ENCODE results near the gene YRDC. TPM values are rescaled to one million over a fixed set of nuclear protein-coding genes. Genes with fewer than 3 reads are reported as not detected.

Gene YRDC
- total and polyA plus RNA-seq, 4 experiments from 2014 or later = 13.8 to 28.6 (median 17.7) TPM

DNA sequence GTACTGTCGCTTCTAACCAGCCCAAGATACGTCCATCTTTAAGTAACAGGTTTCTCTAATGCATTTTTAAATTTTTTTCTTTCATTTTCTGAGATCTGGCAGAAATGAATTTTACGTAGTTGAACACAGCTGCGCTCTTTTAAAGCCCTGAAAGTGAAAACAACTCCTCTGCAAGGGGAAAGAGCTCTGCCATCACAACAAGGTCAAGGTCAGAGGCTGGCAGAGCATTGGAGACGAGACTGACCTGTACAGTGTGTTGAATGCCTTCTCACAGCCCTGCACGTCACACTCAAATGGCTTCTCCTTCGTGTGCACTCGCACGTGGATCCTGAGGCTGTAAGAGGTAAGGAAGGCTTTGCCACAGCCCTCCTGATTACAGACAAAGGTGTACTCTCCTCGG, 31.7 kb upstream of the YRDC start:
- Mint-ChIP-seq H3K4me3 (no peak overlapping the region), H3K4me1 (peaks cover 8 to 19% (median 10%) of the 10 kb centered on the region in 4 donors), H3K27ac (no peak overlapping the region), H3K27me3 (no peaks in the 10 kb centered on the region), H3K36me3 (peaks cover 37 to 68% of the 10 kb centered on the region in 2 donors), H3K9me3 (no peaks in the 10 kb centered on the region)
- Histone ChIP-seq H3K36me3 (ENCODE audit: insufficient read depth, low read length) (peaks cover 43% of the 10 kb centered on the region), H3K27me3 (ENCODE audit: insufficient read depth, low read length) (no peaks in the 10 kb centered on the region), H3K9me3 (ENCODE audit: control insufficient read depth in 1 of 2, low read length in 2 of 2) (no peaks in the 10 kb centered on the region), H3K4me1 (ENCODE audit: insufficient read depth, low read length) (peaks cover 3% of the 10 kb centered on the region), H3K27ac (ENCODE audit: low read depth, low read length) (no peak overlapping the region), H3K4me3 (ENCODE audit: low read length in 2 of 2) (no peak overlapping the region)
- intact Hi-C loops (cut with micrococcal nuclease) = no loop called here
- CTCF ChIA-PET (ENCODE audit: partially characterized antibody) = interaction anchor here (1.1 to 1.3 kb wide), 2 partner anchors 14 to 20 kb away, joined by 3 to 7 read pairs; no protein-coding TSS in a partner anchor
- no peak for DNase-seq
- POLR2A ChIA-PET (ENCODE audit: partially characterized antibody) = no interaction called here

DNA sequence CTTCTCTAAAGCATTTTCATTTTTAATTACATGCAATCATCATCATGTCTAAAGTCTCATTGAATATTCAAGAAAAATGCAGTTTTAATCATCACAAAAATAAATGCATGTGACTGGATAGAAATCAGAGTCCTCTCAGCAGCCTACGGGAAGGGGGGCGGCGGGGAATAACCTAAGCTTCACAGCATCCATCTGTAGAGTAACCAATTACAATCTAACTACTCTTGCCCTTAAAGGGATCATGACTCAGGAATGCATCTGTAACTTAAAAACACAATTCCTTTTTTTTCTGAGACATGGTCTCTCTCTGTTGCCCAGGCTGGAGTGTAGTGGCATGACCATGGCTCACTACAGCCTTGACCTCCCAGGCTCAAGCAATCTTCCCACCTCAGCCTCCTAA, 28.8 kb upstream of the YRDC start:
- Histone ChIP-seq H3K36me3 (ENCODE audit: insufficient read depth, low read length) (peaks cover 57% of the 10 kb centered on the region), H3K4me1 (ENCODE audit: insufficient read depth, low read length) (no peaks in the 10 kb centered on the region), H3K27me3 (ENCODE audit: insufficient read depth, low read length) (no peaks in the 10 kb centered on the region), H3K9me3 (ENCODE audit: control insufficient read depth in 1 of 2, low read length in 2 of 2) (no peaks in the 10 kb centered on the region), H3K27ac (ENCODE audit: low read depth, low read length) (no peak overlapping the region), H3K4me3 (ENCODE audit: low read length in 2 of 2) (no peak overlapping the region)
- ChIA-PET CTCF (ENCODE audit: partially characterized antibody) (interaction anchor here (1.8 kb wide), 1 partner anchor 23 kb away, joined by 6 read pairs; the partner anchor contains the start of gene MTF1), POLR2A (ENCODE audit: partially characterized antibody) (no interaction called here)
- Mint-ChIP-seq H3K27ac (peak overlapping the region in 1 of 7 donors; percentile 43), H3K27me3 (no peaks in the 10 kb centered on the region), H3K9me3 (no peaks in the 10 kb centered on the region), H3K4me1 (no peaks in the 10 kb centered on the region), H3K4me3 (no peak overlapping the region), H3K36me3 (peaks cover 46 to 74% of the 10 kb centered on the region in 2 donors)
- intact Hi-C loops (cut with micrococcal nuclease) = no loop called here
- no peak for DNase-seq

DNA sequence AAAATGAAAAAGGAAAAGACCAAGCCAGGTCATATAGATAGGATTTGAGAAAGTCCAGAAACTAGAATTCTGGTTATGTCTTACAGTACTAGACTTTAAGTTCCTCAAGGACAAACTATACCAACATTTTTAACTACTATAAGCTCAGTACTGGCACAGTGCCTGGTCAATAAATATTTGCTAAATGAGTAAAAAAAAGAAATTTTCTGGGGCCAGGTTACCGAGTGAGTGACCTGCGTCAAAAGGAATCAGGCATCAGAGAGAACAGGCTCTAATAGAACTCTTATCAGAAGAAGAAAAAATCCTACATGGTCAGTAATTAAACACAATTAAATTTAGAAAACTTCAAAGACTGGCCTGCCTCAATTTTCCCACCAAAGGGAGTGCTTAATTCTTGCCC, 23.8 kb upstream of the YRDC start:
- Mint-ChIP-seq H3K27ac (no peak overlapping the region), H3K27me3 (no peaks in the 10 kb centered on the region), H3K4me1 (no peaks in the 10 kb centered on the region), H3K9me3 (no peaks in the 10 kb centered on the region), H3K36me3 (peaks cover 48 to 70% of the 10 kb centered on the region in 2 donors), H3K4me3 (no peak overlapping the region)
- Histone ChIP-seq H3K9me3 (ENCODE audit: control insufficient read depth in 1 of 2, low read length in 2 of 2) (no peaks in the 10 kb centered on the region), H3K4me3 (ENCODE audit: low read length in 2 of 2) (no peak overlapping the region), H3K36me3 (ENCODE audit: insufficient read depth, low read length) (peaks cover 40% of the 10 kb centered on the region), H3K27ac (ENCODE audit: low read depth, low read length) (no peak overlapping the region), H3K4me1 (ENCODE audit: insufficient read depth, low read length) (no peaks in the 10 kb centered on the region), H3K27me3 (ENCODE audit: insufficient read depth, low read length) (no peaks in the 10 kb centered on the region)
- intact Hi-C loops (cut with micrococcal nuclease) = no loop called here
- DNase-seq = no peak
- POLR2A ChIA-PET (ENCODE audit: partially characterized antibody) = no interaction called here
- CTCF ChIA-PET (ENCODE audit: partially characterized antibody) = no interaction called here

DNA sequence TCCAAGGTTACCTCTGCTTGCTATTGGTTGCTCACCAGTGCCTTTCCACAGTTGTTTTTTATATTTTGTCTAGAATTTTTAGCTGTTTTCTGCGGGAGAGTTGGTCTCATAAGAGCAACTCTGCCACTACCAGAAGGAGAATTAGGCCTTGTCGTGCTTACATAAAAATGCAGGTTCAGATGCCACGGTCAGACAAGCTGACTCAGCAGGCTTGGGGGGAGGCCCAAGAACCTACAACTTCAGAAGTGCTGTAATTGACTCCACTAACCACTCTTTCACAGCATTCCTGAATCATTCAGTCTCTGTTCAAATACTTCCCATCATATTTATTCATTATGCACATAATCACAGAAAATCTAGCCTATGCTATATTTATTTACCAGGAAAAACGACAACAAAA, 23.1 kb upstream of the YRDC start:
- H3K27ac Mint-ChIP-seq = no peak overlapping the region
- intact Hi-C loops (cut with micrococcal nuclease) = no loop called here

DNA sequence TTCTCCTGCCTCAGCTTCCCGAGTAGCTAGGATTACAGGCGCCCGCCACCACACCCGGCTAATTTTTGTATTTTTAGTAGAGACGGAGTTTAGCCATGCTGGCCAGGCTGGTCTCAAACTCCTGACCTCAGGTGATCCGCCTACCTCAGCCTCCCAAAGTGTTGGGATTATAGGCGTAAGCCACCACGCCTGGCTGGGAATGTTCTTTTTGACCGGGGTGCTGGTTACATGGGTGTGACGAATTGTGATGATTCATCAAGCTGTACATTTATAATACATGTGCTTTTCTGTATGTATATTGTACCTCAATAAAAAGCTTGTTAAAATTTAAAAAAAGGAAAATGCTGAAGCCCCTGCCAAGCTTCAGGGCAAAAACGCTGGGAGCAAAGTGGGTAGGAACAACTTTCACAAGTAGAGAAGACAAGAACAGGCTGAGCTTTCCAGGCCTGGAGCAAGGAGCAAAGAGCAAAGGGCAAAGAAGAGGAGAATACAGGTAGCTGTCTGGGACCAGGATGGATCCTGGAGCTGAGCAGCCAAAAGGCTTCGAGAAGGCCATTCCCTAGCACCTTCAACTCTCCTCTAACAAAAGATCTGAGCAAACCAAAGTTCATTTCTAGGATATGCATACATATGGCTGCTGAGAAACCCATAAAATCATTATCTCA, 20.5 kb upstream of the YRDC start:
- H3K4me1 ChIP-seq (ENCODE audit: insufficient read depth, low read length) = no peaks in the 10 kb centered on the region
- no peak overlapping the region for H3K4me3 Mint-ChIP-seq
- H3K9me3 ChIP-seq (ENCODE audit: control insufficient read depth in 1 of 2, low read length in 2 of 2) = no peaks in the 10 kb centered on the region
- no peaks in the 10 kb centered on the region for H3K27me3 ChIP-seq (ENCODE audit: insufficient read depth, low read length)
- no peaks in the 10 kb centered on the region for H3K9me3 Mint-ChIP-seq
- no peaks in the 10 kb centered on the region for H3K27me3 Mint-ChIP-seq
- DNase-seq = no peak
- no peak overlapping the region for H3K4me3 ChIP-seq (ENCODE audit: low read length in 2 of 2)
- intact Hi-C loops (cut with micrococcal nuclease) = no loop called here
- H3K36me3 ChIP-seq (ENCODE audit: insufficient read depth, low read length) = peaks cover 23% of the 10 kb centered on the region
- H3K27ac ChIP-seq (ENCODE audit: low read depth, low read length) = no peak overlapping the region
- no peaks in the 10 kb centered on the region for H3K4me1 Mint-ChIP-seq
- ChIA-PET CTCF (ENCODE audit: partially characterized antibody) (no interaction called here), POLR2A (ENCODE audit: partially characterized antibody) (no interaction called here)
- H3K36me3 Mint-ChIP-seq = peaks cover 41 to 64% of the 10 kb centered on the region in 2 donors
- H3K27ac Mint-ChIP-seq = peak overlapping the region in 1 of 7 donors; percentile 32

More for the DNA sequence above, 23.1 kb upstream of the YRDC start:
- H3K27me3 ChIP-seq (ENCODE audit: insufficient read depth, low read length) = no peaks in the 10 kb centered on the region
- peaks cover 38% of the 10 kb centered on the region for H3K36me3 ChIP-seq (ENCODE audit: insufficient read depth, low read length)
- POLR2A ChIA-PET (ENCODE audit: partially characterized antibody) = no interaction called here
- CTCF ChIA-PET (ENCODE audit: partially characterized antibody) = interaction anchor here (1.2 kb wide), 1 partner anchor 14 kb away, joined by 3 read pairs; no protein-coding TSS in a partner anchor
- no peak overlapping the region for H3K27ac ChIP-seq (ENCODE audit: low read depth, low read length)
- peaks cover 49 to 70% of the 10 kb centered on the region in 2 donors for H3K36me3 Mint-ChIP-seq
- no peak overlapping the region for H3K4me3 ChIP-seq (ENCODE audit: low read length in 2 of 2)
- no peaks in the 10 kb centered on the region for H3K9me3 ChIP-seq (ENCODE audit: control insufficient read depth in 1 of 2, low read length in 2 of 2)
- no peaks in the 10 kb centered on the region for H3K4me1 ChIP-seq (ENCODE audit: insufficient read depth, low read length)
- no peaks in the 10 kb centered on the region for H3K4me1 Mint-ChIP-seq
- no peak for DNase-seq
- no peak overlapping the region for H3K4me3 Mint-ChIP-seq
- H3K9me3 Mint-ChIP-seq = no peaks in the 10 kb centered on the region
- no peaks in the 10 kb centered on the region for H3K27me3 Mint-ChIP-seq

DNA sequence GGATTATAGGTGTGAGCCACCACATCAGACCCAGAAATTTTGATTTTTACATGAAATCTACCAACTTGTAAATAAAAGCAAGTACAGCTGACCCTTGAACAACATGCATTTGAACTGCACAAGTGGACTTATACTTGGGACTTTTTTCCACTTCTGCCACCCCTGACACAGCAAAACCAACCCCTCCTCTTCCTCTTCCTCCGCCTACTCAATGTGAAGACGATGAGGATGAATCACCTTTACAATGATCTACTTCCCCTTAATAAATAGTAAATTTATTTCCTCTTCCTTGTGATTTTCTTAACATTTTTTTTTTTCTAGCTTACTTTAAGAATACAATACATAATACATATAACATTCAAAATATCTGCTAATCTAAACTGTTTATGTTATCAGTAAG, 17.5 kb upstream of the YRDC start:
- Mint-ChIP-seq H3K4me3 (no peak overlapping the region), H3K27ac (peak overlapping the region in 5 of 7 donors; percentile 15 to 61 (median 52)), H3K4me1 (no peaks in the 10 kb centered on the region), H3K9me3 (no peaks in the 10 kb centered on the region), H3K27me3 (no peaks in the 10 kb centered on the region), H3K36me3 (peaks cover 44 to 66% of the 10 kb centered on the region in 2 donors)
- CTCF ChIA-PET (ENCODE audit: partially characterized antibody) = interaction anchor here (1.2 kb wide), 1 partner anchor 14 kb away, joined by 3 read pairs; no protein-coding TSS in a partner anchor
- Histone ChIP-seq H3K27ac (ENCODE audit: low read depth, low read length) (no peak overlapping the region), H3K4me3 (ENCODE audit: low read length in 2 of 2) (no peak overlapping the region), H3K27me3 (ENCODE audit: insufficient read depth, low read length) (no peaks in the 10 kb centered on the region), H3K36me3 (ENCODE audit: insufficient read depth, low read length) (peaks cover 30% of the 10 kb centered on the region), H3K9me3 (ENCODE audit: control insufficient read depth in 1 of 2, low read length in 2 of 2) (no peaks in the 10 kb centered on the region), H3K4me1 (ENCODE audit: insufficient read depth, low read length) (no peaks in the 10 kb centered on the region)
- POLR2A ChIA-PET (ENCODE audit: partially characterized antibody) = no interaction called here
- intact Hi-C loops (cut with micrococcal nuclease) = no loop called here
- no peak for DNase-seq

DNA sequence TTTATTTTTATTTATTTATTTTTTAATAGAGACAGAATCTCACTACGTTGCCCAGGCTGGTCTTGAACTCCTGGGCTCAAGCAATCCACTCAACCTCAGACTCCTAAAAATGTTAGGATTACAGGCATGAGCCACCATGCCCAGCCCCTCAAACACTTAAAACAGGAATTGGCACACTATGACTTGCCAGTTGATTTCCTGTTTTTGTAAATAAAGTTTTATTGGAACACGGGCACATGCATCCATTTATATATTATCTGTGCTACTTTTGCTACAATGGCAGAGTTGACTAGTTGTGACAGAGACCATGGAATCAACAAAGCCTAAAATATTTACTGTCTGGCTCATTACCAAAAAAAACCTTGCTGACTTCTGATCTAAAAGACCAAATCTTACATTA, 16.0 kb upstream of the YRDC start:
- H3K4me1 Mint-ChIP-seq = no peaks in the 10 kb centered on the region
- no peak for DNase-seq
- no peak overlapping the region for H3K4me3 ChIP-seq (ENCODE audit: low read length in 2 of 2)
- POLR2A ChIA-PET (ENCODE audit: partially characterized antibody) = no interaction called here
- intact Hi-C loops (cut with micrococcal nuclease) = no loop called here
- no peaks in the 10 kb centered on the region for H3K27me3 ChIP-seq (ENCODE audit: insufficient read depth, low read length)
- no peak overlapping the region for H3K4me3 Mint-ChIP-seq
- no peak overlapping the region for H3K27ac Mint-ChIP-seq
- CTCF ChIA-PET (ENCODE audit: partially characterized antibody) = no interaction called here
- H3K4me1 ChIP-seq (ENCODE audit: insufficient read depth, low read length) = no peaks in the 10 kb centered on the region
- H3K36me3 Mint-ChIP-seq = peaks cover 41 to 66% of the 10 kb centered on the region in 2 donors
- no peaks in the 10 kb centered on the region for H3K9me3 Mint-ChIP-seq
- no peaks in the 10 kb centered on the region for H3K9me3 ChIP-seq (ENCODE audit: control insufficient read depth in 1 of 2, low read length in 2 of 2)
- no peak overlapping the region for H3K27ac ChIP-seq (ENCODE audit: low read depth, low read length)
- peaks cover 36% of the 10 kb centered on the region for H3K36me3 ChIP-seq (ENCODE audit: insufficient read depth, low read length)
- no peaks in the 10 kb centered on the region for H3K27me3 Mint-ChIP-seq
